ENCODE measurements around the gene HNRNPA1. TPM values are rescaled to one million over a fixed set of nuclear protein-coding genes. Genes with fewer than 3 reads are reported as not detected.

HNRNPA1 gene
- total and polyA plus RNA-seq, 2 of the 4 experiments (the other 2 are of a cell fraction), result 747 to 1,409 TPM

GRCh38 chr12:54240129-54240528, 40.4 kb upstream of the HNRNPA1 start:
- BruUV-seq (replicated peaks), result no TSS peak
- in situ Hi-C loops (cut with MboI; ENCODE audit: low sequenced_read_pairs), result no loop called here
- DNase-seq, result no peak

More at GRCh38 chr12:54240129-54240528, 40.4 kb upstream of the HNRNPA1 start:
- no peak overlapping the region for H2AK9ac ChIP-seq (replicated peaks; ENCODE audit: low read depth, low read length, poor library complexity)
- H4K5ac ChIP-seq (ENCODE audit: low read depth, low read length), result no peak overlapping the region
- H3K9me3 ChIP-seq (ENCODE audit: control insufficient read depth, insufficient read depth, low read length), result no peaks in the 10 kb centered on the region
- dilution Hi-C loops (cut with HindIII; ENCODE audit: low sequenced_read_pairs, unreplicated experiment), result no loop called here
- H2AFZ ChIP-seq (replicated peaks; ENCODE audit: low read length, poor library complexity), result no peak overlapping the region
- ATAC-seq (ENCODE audit: low read depth), result no peak
- ChIA-PET POLR2A (ENCODE audit: unreplicated experiment) (no interaction called here), CTCF (interaction anchor here (0.7 to 1.7 kb wide), 2 partner anchors 12 to 130 kb away, joined by 4 to 5 read pairs; no protein-coding TSS in a partner anchor)
- no peaks in the 10 kb centered on the region for H3K4me1 ChIP-seq (ENCODE audit: control insufficient read depth, insufficient read depth, low read length)
- no peak overlapping the region for H2BK20ac ChIP-seq (ENCODE audit: low read depth, low read length)
- H3K79me1 ChIP-seq (ENCODE audit: low read depth in 1 of 2, low read length in 2 of 2), result peaks cover 24 to 38% of the 10 kb centered on the region in 2 experiments
- H2BK15ac ChIP-seq (ENCODE audit: low read depth, low read length), result no peak overlapping the region
- H3K27ac ChIP-seq (ENCODE audit: insufficient read depth, low read length), result no peak overlapping the region
- H3K36me3 ChIP-seq (ENCODE audit: control insufficient read depth, insufficient read depth, low read length), result peaks cover 18% of the 10 kb centered on the region
- H2BK120ac ChIP-seq (ENCODE audit: low read depth, low read length), result no peak overlapping the region
- H3K56ac ChIP-seq (ENCODE audit: extremely low read depth, insufficient read depth, low read length), result no peak overlapping the region
- intact Hi-C loops (cut with micrococcal nuclease), result no loop called here
- WGBS, 2 experiments (ENCODE audit: extremely low coverage in 2 of 2, insufficient read length in 1 of 2), result no CpG with 5 or more reads among the region's 2 CpGs
- no peak overlapping the region for H3K4me3 ChIP-seq (ENCODE audit: insufficient read depth, low read depth, low read length)
- H3K23ac ChIP-seq (ENCODE audit: low read depth, low read length), result no peak overlapping the region
- no peak overlapping the region for H3K18ac ChIP-seq (ENCODE audit: low read depth, low read length)
- H3K27me3 ChIP-seq (ENCODE audit: control insufficient read depth, insufficient read depth, low read length), result no peaks in the 10 kb centered on the region
- H3K14ac ChIP-seq (replicated peaks; ENCODE audit: low read depth, low read length), result no peak overlapping the region
- no peaks in the 10 kb centered on the region for H3K9me1 ChIP-seq (ENCODE audit: insufficient read depth, low read length)
- H3K9ac ChIP-seq (ENCODE audit: low read depth, low read length), result no peak overlapping the region
- H4K8ac ChIP-seq (ENCODE audit: low read depth in 2 of 2, low read length in 2 of 2), result no peak overlapping the region
- H4K91ac ChIP-seq (ENCODE audit: insufficient read depth, low read depth, low read length), result no peak overlapping the region
- H3K4ac ChIP-seq (ENCODE audit: low read depth, low read length), result no peak overlapping the region
- TF ChIP-seq POLR2A (IDR thresholded peaks at IDR 0.05; ENCODE audit: low read depth, low read length) (no peak), FOS (IDR thresholded peaks at IDR 0.05; ENCODE audit: low read depth, low read length) (no peak), MAFK (IDR thresholded peaks at IDR 0.05; ENCODE audit: low read depth, low read length) (peak; percentile 72)
- no peak overlapping the region for H3K4me2 ChIP-seq (ENCODE audit: low read depth, low read length)
- no peaks in the 10 kb centered on the region for H4K20me1 ChIP-seq (ENCODE audit: insufficient read depth, low read length)
- no peak overlapping the region for H2BK5ac ChIP-seq (ENCODE audit: low read depth, low read length, poor library complexity, severe bottlenecking)
- no peak overlapping the region for H2AK5ac ChIP-seq (ENCODE audit: low read depth, low read length)

Measured in IMR-90 (cell line).